HG02840 (cell line): Measurements from ENCODE around the gene MTTP.

Experiments used
- ATAC-seq: cut with Tn5 transposase; IDR thresholded peaks from one replicate; pipeline ENCODE4 v1.9.1; 2021; ENCODE audit warnings: mild to moderate bottlenecking, moderate library complexity, moderate number of reproducible peaks; ENCODE audit not compliant: unreplicated experiment, low FRiP score

MTTP gene

GRCh38 chr4:99636422-99636821 is 61.8 kb downstream of the MTTP start:
- no peak for ATAC-seq

GRCh38 chr4:99637174-99637573 is 62.5 kb downstream of the MTTP start:
- ATAC-seq, result no peak

DNA sequence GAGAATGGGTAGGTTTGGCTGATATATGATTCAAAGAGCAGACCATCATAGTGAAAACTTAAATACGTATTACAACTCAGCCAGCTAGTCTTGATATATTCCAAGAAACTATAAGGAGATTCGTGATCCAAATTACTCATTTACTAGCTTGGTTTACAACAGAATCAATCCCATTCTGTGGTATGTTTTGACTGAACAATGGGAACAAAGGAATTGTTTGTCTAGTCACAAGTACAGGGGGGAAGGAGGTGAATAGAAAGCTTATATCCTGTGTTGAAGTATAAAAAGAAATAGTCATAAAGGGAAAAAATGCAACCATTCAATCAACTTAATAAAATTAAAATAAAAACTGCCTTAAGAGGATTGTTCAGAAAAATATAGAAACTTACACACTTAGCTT is 66.1 kb downstream of the MTTP start:
- ATAC-seq, result no peak

GRCh38 chr4:99642725-99643489 is 68.3 kb downstream of the MTTP start:
- no peak for ATAC-seq

DNA sequence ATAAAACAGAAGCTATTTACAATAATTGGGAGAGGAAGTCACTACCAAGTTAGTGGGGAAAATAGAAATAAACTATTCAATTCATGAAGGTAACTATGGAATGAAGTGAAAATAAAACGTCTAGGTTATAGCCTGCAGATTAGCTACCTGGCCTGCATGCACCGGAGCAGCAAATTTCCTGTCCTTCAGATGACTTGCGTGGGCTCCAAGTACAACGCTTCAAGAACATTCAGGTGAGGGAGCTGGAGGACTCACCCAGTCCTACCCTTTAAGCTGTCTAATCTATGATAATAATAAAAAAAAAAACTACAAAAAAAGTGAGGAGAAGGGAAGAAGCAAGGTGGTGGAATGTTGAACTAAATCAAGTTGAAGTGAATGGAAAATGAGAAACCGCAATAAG is 69.8 kb downstream of the MTTP start:
- no peak for ATAC-seq

- no peak for ATAC-seq
Measured at GRCh38 chr4:99645036-99645435, 70.4 kb downstream of the MTTP start.

DNA sequence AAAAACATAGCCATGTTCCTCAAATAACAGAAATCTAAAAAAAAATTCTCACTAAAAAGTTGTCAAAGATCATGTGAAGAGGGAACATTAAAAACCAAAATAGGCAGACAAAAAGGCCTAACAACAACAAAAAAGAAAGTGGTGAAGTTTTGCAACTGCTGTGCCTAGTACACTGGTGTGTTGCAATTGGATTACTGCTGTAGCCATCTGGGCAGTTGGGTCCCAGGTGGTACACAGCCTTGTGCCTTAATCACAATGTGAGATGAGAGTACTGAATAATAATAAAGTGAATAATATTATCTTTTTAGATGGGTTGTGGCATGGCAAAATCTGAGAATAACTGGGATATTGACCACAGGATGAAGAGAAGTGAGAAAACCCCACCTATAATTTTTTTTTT is 71.0 kb downstream of the MTTP start:
- no peak for ATAC-seq

DNA sequence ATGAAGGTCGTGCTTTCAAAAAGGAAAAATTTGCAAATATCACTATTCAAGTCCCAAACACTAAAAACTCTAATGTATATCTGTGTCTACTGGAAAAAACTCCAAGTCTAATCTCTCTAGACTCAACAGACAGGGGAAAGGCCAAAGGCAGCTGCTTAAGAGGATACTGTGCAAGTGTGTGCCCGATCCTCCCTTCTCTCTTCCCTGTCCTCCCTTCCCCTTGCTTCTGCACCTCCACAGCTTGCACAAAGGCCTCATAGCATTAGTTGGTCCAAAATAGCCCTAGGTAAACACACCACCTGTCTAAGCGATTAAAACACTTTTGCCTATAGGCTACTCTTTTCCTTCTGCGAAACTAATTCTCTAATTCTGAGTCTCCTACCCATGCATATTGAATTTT is 72.4 kb downstream of the MTTP start:
- no peak for ATAC-seq

DNA sequence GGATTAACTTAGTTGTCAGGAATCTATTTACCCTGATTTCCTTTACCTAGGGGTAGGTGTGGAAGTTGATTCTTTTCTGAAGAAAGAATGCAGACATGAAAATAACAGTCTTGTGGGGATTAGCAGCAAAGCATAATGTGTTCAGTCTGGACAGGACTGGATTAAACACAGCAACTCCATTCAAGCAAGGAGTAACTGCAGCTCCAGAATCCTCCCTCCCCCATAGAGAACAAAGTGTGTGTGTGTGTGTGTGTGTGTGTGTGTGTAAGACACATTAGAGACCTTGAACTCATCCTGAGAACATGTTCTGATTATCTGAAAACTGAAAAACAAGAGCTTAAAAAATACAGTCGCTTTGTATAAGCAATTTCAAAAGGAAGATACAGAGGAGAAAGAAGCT is 73.7 kb downstream of the MTTP start:
- no peak for ATAC-seq

DNA sequence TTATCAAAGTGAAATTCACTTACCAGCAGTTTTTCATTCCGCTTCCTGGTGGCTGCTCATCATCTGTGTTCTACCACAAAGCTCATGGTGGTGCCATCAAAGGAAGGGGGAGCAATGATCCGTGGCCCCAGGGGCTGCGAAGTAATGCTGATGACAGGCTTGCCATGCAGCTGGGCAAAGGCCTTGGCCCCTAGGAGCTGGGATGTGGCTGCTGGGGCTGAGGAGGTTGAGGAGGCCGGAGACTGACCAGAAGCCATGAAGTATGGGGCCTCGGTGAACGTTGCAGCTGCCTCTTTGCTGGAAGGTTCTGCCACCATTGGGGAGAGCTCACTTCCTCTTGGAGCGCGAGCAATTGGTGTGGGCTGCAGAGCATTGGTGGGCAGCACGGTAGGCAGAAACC is 74.6 kb downstream of the MTTP start:
- ATAC-seq, result no peak

DNA sequence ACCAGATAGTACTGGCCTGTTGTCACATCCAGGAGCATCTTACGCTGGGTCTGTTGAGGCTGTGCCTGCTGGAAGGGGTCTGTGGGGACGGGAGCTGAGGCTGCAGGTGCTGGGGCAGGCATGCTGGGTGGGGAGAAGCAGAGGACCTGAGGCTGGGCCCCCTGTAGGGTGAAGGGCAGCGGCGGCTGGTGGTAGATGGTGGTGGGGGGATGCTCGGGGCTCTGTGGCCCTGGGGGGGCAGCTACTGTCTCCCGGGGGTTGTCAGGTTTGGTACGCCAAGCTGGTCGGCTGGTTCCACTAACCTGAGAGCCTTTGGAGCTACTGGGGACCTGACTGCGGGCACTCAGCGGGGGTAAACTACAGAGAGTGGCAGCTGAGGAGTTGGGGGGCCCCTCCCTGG is 75.2 kb downstream of the MTTP start:
- ATAC-seq, result no peak

GRCh38 chr4:99651016-99651769 is 76.6 kb downstream of the MTTP start:
- ATAC-seq, result no peak

GRCh38 chr4:99651811-99652485 is 77.3 kb downstream of the MTTP start:
- no peak for ATAC-seq

DNA sequence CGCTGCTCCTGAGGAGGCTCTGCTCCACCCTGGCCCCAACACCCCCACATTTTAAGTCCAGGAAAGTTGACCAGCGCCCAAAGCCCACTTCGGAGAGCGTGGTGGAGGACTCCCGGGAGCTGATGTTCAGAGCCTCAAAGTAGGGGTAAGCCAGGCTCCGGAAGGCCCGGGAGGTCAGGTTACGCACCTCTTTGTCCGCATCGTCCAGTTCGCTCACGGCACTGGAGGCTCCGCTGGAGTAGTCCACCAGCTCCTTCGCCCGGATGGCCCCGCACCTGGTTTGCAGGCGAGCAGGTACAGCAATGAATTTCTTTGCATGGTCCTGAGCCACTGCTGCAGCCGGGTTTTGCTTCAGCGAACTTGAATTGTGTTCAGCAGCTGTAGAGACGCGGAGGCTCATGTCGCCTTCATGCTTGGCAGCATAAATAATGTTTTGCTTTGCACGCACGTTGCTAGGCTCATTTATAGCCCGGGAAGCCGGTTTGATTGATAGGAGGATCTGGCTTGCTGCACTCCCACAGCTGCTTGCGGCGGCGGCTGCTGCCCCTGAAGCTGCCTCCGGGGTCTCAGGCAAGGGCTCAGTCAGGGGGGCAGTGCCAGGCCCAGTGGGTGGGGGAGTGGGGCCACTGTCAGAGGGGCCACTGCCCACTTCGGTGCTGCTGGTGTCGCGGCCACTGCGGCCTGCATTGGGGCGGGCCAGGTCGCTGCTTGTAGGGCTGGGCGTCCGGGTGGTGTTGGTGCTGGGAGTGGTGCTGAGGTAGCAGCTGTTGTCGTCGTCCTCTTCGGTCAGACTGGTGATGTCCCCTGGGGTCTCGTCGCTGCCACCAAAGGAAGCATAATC is 78.2 kb downstream of the MTTP start:
- no peak for ATAC-seq

GRCh38 chr4:99653916-99654315 is 79.3 kb downstream of the MTTP start:
- no peak for ATAC-seq

DNA sequence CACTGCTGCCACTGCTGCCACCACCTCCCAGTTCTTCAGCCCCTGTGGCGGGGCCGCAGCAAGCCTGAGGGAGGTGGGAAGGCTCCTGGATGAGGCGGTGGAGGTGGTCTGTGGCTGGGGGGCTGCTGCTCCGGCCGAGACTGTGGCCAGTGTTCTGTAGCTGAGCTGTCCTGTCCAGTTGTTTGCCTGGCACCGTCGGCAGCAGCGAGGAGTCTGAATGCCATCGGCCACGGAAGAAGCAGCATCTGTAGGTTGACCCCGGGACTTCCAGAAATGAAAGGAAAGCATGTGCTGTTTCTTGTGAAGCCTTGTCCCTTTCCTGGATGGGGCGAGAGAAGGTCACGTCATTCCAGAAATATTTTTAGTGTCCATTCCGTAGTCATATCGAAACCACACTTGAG is 79.7 kb downstream of the MTTP start:
- ATAC-seq, result no peak

- no peak for ATAC-seq
Measured at GRCh38 chr4:99655308-99656081, 80.9 kb downstream of the MTTP start.

GRCh38 chr4:99657798-99658197 is 83.2 kb downstream of the MTTP start, which contains the start of gene C4orf54:
Gene C4orf54, minus strand, starts transcription at chr4:99657828. Its CDS starts 3,180 bp downstream, at chr4:99654648.
- ATAC-seq, result no peak

DNA sequence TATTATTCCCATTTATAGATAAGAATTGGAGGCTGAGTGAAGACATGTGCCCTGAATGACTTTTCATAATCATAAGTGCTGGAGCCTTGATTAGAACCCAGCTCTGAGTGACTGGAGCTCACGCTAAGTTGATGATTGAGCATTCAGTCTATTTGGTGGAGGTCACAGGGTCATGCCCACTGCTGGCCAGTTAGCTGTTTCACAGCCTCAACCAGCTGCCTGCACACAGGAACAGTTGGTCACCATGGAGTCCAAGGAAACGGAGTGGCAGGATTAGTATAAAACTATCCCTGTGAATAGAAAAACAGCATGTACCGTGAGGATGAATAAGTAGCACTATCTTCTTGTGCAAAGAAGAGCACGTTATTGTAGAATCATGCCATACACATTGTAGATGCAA is 84.0 kb downstream of the MTTP start:
- no peak for ATAC-seq

GRCh38 chr4:99661907-99662306 is 87.3 kb downstream of the MTTP start:
- ATAC-seq, result no peak
